Measurements from ENCODE around the gene CEP20.
A peak's percentile ranks its signal among the peaks of the same experiment; 100 is the strongest.

CEP20 gene

DNA sequence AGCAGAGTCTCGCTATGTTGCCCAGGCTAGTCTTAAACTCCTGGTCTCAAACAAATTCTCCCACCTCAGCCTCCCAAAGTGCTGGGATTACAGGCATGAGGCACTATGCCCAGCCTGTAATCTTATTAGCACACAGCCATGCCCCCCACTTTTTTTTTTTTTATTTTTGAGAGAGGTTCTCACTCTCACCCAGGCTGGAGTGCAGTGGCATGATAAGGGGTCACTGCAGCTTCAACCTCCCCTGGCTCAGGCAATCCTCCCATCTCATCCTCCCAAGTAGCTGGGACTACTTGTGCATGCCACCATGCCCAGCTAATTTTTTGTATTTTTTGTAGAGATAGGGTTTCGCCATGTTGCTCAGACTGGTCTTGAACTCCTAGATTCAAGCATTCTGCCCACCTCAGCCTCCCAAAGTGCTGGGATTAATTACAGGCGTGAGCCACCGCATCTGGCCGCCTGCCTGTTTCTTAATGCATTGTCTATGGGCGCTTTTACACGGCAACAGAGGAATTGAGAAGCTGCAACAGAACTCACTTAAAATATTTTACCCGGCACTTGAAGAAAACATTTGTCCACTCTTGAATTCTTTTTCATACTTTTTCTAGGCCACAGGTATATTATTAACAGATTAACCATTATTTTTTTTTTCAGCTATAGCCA is 8.8 kb upstream of the CEP20 start:
- DNase-seq: peak; percentile 3

DNA sequence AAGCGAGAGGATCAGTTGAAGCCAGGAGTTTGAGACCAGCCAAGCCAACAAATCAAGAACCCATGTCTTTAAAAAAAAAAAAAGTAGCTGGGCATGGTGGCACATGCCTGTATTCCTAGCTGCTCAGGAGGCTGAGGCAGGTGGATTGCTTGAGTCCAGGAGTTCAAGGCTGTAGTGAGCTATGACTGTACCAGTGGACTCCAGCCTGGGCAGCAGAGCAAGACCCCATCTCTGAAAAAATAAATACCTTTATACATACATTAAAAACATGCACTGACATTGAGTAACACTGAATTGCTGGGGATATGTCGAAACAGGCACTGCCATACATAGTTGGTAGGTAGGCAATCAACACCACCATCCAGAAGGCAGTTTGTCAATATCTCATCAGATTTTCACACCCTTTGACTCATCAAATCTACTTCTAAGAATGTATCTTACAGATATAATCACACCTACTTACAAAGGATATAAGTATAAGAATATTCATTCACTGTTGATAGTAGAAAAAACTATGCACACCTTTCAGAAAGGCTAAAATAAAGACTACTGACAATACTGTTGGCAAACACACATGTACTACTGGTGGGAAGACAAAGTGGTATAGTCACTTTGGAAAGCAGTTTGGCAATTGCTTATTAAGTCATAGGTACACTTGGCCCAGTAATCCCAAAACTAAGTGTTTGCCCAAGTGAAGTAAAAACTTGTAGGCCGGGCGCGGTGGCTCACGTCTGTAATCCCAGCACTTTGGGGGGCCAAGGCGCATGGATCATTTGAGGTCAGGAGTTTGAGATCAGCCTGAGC is 6.4 kb upstream of the CEP20 start:
- DNase-seq: no peak

DNA sequence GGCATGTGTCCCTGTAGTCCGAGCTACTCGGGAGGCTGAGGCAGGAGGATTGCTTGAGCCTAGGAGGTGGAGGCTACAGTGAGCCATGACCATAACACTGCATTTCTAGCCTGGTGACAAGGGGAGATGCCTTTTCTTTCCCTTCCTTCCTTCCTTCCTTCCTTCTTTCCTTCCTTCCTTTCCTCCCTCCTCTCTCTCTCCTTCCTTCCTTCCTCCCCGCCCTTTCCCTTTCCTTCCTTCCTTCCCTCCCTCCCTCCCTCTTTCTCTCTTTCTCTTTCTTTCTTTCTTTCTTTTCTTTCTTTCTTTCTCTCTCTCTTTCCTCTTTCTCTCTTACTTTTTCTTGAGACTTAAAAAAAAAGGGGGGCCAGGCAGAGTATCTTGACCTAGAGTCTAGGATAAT is 3.1 kb upstream of the CEP20 start:
- no peak for DNase-seq

DNA sequence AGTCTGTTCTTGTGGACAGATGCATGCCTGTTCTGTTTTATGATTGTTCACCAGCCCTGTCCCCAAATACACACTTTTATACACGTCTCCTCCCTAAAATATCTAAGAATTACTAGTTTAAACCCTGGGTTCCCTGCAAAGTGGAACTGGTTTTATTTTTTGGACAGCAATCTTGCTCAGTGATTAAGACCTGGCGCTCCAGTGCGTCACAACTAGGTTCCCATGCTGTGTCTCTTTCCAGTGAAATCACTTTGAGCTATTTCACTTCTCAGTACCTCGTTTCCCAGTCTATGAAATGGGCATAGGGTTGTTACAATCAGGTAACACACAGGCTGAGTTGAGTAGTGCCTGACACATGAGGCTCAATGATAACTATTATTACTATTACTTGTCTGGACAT is 1.1 kb downstream of the CEP20 start:
- no peak for DNase-seq

DNA sequence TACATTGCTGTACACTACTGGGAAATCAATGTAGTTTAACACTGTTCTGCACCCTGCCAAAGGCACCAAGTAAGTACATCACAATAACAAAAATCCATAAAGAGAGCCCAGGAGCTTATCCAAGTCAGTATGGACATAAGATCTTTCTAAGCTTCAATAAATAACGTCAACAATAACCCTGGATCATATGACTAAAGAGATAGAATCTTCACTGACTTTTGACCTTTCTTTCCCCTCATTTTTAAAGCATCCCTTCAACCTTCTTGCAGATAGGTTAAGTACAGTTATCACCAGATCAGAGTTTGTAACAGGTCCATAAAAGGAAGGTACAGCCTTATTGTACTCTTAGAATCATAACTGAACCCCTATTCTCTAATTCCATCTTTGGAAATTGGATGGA is 2.3 kb downstream of the CEP20 start:
- DNase-seq: no peak

DNA sequence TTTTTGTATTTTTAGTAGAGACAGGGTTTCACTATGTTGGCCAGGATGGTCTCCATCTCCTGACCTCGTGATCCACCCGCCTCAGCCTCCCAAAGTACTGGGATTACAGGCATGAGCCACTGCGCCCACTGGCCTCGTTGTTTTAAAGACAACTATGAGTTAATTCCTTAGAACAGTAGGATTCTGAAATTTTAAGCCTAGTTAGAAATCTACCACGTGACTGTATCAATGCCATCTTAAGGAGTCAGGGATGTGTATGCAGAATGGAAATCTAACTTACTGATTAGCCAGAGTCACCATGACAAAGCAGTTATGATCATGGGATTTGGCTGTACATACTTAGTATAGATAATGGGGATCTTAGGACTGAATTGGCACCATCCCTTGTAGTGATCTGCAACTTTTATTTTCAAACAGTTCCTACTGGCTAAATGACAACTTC is 2.8 kb downstream of the CEP20 start:
- no peak for DNase-seq

DNA sequence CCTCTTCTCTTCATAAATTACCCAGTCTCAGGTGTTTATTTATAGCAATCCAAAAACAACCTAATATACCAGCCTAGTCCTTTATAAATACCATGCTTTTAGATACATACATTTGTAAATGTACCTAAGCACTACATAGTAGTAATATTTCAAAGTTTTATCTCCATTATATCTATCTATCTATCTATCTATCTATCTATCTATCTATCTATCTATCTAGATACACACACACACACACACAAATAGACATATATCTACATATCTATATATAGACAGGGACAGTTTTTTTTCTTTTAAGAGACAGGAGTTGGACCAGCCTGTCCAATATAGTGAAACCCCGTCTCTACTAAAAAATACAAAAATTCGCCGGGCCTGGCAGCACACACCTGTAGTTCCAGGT is 5.8 kb downstream of the CEP20 start:
- DNase-seq: no peak

DNA sequence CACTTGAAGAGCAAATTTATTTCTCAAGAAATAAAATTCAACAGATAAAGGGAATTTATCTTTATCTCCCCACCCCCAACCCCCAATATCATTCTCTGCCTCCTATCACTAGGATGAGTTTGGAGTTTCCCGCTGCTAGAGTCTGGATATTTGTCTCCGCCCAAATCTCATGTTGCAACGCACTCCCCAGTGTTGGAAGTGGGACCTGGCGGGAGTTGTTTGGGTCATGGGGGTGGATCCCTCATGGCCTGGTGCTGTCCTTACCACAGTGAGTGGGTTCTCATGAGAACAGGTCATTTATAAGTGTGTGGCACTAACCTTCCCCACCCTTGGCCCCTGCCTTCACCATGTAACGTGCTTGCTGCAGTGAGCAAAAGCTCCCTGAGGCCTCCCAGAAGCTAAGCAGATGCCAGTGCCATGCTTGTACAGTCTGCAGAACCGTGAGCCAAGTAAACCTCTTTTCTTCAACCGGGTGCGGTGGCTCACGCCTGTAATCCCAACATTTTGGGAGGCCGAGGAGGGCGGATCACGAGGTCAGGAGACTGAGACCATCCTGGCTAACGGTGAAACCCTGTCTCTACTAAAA is 6.5 kb downstream of the CEP20 start:
- DNase-seq: no peak

DNA sequence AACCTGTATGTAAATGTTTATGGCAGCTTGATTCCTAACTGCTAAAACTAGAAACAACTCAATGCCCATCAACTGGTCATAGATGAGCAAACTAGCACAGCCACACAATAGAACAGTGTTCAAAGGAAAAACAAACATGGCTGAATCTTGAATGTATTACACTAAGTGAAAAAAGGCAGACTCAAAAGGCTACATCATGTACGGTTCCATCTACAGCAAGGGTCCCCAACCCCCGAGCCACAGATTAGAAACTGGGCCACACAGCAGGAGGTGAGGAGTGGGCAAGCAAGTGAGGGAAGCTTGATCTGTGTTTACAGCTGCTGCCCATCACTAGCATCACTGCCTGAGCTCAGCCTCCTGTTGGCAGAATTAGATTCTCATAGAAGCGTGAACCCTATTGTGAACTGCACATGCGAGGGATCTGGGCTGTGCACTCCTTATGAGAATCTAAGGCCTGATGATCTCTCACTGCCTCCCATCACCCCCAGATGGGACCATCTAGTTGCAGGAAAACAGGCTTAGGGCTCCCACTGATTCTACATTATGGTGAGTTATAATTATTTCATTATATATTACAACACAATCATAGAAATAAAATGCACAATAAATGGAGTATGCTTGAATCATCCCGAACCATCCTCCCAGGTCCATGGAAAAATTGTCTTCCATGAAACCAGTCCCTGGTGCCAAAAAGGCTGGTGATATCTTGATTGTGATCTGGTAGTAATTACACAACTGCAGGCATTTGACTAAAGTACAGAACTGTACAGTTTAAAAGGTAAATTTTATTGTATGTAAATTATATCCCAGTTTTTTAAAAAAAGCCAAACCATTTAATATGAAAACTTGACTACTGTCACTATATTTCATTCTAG is 7.7 kb downstream of the CEP20 start:
- no peak for DNase-seq

DNA sequence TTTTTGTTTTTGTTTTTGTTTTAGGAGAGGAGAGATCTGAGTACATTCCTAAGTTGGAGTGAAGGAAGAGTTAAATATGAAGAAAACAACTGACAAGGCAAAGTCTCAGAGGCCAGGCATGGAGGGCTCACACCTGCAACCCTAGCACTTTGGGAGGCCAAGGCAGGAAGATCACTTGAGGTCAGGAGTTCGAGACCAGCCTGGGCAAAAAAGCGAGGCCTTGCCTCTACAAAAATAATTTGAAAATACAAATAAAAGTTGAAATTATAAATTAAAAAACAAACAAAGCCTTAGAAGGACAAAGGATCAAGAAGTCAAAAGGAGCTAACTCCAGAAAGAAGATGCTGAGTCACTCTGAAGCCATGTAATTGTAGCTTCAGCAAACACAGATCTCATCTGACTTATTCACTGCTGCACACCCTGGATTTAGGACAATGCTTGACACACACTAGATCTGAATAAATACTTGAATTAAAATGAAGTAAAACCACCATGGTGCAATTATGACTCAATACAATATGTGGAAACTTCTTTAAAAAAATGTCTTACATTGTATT is 9.1 kb downstream of the CEP20 start:
- DNase-seq: no peak

DNA sequence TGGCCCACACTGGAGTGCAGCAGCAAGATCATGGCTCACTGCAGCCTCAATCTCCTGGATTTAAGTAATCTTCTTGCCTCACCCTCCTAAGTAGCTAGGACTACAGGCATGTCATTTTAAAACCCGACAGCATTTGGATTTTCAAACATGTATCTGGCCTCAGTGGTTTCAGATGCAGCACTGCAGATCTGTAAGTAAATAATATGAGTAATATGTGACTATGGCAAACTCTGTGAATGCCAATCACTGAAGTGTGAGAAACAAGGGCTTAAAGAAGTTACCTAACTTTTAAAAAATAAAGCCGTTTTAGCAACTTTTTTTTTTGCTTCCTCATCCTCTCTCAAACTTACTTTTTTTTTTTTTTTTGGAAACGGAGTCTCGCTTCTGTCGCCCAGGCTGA is 11.9 kb downstream of the CEP20 start:
- DNase-seq: no peak

DNA sequence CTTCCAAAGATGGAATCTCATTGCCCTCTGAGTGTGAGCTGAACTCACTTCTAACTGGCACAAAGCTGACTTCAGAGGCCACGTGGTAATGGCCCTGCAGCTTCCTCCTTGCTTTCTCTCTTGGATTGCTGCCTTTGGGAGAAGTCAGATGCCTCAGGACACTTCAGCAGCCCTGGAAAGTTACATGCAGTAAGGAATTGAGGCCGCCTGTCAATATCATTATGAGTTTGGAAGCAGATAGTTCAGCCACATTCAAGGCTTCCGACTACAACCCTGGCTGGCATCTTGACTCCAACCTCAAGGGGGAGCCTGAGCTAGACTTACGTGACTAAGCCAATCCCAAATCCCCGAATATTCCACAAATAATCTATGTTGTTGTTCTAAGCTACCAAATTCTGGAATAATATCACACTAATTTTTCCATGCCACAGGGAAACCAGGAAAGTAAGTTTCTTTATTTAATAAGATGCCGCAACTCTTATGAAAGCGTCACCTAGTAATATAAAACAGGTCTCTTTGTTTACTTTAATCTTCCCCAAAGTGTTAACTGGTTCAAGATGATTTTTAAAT is 13.6 kb downstream of the CEP20 start:
- peak; percentile 18 for DNase-seq

DNA sequence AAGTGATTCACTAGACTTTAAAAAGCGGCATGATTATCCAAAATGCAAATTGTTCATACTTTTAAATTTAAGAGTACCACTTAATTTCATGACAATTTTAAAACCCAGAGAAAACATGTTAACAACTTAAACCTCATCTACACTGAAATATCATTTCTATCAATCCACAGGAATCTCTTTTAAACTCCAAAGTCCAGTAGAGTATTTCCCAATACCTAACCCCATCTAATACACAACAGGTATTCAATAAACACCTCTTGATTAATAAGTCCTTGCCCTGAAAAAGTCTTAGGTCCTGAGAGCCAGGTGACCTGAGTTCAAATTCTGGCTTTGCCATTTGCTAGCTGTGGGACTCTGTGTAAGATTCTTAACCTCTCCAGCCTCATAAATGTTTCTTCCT is 14.7 kb downstream of the CEP20 start:
- no peak for DNase-seq

DNA sequence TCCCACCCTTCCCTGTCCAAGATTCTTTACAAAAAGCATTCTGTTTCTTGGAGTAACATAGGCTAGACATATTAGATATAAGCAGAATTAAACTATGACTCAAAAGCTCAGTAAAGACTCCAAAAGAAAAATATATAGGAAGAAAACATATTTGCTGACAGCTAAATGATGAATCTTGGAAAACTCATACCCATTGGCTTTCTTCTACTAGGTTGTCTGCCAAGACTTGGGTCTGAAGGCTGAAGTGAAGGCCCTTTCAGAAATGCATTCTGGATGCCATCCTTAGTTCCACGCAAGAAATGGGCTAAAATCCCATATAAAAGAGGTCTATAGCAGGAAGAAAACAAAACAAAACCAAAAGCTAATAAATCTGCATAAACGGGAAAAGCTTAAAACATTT is 15.1 kb downstream of the CEP20 start:
- DNase-seq: no peak

DNA sequence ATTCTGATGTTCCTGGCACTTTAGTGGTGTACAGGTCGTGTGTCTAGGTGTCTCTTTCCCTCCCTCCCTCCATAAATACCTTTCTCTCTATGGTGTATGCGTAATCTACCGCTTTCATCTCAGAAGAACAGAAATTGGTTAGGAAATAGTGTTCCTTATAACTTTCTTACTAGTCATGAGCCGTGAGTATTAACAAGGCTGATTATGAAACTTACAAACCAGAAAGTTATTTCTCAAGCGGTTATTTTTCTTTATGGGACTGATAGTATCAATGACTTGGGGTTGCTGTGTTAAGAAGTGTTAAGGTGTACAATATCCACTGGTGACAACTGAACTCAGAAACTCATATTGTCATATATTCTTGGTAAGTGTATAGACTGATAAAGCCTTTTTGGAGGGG is 18.4 kb downstream of the CEP20 start:
- DNase-seq: no peak

DNA sequence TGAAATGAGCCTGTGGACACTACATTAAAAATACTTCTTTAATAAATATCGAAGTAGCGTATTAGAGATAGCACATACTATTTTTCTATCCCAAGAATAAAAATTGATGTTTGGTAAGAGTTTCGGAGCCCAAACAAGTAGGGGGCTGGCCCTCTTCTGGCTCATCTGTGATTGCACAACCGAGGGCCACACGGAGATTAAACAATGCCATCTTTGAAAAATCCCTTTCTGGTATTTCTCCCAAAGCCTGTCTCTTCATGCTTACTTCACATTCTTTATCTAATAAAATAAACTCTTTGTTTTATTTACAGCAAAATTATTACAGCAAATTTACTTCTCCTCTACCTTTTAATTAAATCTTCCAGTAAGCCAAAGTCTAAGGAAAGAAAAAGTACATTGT is 22.0 kb downstream of the CEP20 start:
- DNase-seq: no peak

DNA sequence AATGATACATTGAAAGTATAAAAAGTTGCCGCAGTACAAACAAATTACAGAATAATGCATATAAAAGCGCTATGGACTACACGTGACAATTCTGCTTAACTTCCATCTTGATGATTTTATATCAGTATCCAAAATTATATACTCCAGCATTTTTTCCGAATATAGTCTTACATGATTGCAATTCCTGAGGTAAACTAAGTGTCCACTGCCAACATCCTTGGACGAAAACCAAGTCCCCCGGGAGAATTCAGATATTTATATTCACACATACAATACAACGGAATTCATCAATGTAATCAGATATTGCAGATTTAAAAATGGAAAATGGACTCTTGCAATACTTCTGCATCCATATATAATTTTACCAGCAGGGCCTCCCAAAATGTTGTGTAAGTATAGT is 22.7 kb downstream of the CEP20 start:
- DNase-seq: no peak

DNA sequence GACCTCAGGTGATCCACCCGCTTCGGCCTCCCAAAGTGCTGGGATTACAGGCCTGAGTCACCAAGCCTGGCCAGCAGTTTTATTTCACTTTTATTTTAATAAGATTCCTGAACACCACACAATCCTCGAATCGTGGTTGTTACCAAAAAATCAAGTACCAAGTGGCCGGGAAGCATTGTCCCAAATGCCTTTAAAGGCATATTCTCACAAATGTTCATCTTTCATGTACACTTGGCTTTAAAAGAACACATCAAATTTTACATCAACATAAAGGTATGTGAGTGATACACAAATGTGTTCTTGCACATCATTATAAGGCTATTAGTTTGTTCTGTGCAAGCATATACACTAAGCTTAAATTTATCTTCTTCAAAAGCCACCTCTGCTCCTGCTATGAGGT is 23.5 kb downstream of the CEP20 start:
- DNase-seq: no peak

DNA sequence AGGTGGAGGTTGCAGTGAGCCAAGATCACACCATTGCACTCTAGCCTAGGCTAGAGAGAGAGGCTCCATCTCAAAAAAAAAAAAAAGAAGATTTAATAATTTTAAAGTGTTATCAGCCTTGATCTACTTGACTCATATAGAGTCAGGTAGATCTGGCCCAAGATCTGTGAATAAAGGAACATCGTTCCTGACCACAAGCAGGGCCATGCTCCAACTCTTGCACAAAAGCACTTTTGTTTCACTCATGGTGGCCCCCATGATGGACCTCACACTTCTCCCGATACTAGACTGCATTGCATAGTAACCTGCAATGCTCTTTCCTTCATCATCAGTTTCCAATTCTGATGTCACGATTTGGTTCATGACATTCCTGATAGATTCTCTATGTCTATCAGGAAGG is 26.4 kb downstream of the CEP20 start:
- DNase-seq: no peak

DNA sequence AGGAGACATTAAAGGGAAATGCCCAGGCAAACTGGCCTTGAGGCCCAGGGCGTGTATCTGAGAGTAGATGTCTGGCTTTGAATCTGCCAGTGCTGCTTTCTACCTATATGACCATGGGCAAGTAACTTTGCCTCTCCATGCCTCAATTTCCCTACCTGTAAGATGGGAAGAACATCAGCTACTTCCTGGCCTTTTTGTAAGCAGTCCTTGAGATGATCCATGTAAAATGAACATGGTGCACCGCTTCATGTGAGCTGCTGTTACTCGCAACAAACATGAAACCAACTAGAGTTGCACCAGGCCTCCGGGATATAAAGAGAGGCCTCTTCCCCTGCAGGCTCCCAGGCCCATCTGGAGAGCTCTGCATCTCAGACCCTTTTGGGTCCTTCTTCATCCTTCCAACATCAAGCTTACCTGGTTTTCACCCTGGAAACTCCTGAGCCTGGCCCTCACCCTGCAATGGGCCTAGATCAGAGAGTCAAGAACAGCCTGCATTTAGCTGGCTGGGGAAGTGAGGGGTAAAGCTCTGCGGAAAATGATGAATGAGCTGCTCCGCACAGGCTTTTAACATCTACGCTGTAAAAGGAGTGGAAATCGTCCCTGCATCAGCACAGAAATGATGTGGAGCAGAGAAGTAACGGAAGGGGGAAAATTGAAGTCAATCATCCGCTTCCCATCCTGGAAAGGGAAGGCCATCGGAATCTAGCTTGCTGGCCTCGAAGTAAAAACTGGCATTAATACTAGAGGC is 29.3 kb downstream of the CEP20 start:
- DNase-seq: no peak

DNA sequence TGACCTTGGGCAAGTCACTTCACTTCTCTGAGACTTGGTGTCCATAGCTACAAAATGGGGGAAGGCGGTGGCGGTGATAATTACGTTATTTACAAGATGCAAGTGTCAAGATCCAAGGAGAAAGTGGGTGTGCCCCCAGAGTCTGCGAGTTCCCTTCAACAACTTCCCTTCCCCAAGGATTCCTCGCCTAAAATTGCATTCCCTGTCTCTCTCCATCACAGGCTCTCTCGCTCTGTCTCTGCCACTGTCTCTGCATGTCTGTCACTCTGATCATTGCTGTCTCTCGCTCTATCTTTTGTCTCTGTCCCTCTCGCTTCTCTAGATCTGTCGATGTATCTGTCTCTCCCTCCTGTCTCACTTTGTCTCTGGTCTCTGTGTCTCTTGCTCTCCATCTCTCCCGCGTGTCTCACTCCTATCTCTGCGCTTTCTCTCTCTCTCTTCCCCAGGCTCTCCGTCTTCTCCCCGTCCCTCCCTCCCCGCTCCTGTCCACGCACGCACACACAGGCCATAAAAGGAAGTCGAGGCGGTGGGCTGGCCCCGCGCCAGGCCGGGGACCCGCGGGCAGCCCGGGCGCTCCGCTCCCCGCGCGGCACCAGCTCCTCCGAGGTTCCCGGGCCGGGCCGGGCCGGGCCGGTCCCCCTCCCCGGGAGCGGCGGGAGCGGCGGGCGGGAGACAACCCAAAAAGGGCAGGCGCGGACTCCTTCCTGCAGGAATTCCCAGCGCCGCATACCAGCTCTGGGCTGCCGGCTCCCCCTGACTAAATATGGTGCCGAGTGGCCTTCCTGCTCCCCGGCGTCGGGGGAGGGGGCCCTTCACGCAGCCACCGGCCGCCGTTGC is 30.5 kb downstream of the CEP20 start:
- no peak for DNase-seq
